Measurements from ENCODE around the gene GSTT2.
"Not testable (repeated sequence)": the region's sequence is repeated elsewhere in the genome, so short reads cannot be mapped to it uniquely, and the experiment has no call there.

GSTT2 gene

DNA sequence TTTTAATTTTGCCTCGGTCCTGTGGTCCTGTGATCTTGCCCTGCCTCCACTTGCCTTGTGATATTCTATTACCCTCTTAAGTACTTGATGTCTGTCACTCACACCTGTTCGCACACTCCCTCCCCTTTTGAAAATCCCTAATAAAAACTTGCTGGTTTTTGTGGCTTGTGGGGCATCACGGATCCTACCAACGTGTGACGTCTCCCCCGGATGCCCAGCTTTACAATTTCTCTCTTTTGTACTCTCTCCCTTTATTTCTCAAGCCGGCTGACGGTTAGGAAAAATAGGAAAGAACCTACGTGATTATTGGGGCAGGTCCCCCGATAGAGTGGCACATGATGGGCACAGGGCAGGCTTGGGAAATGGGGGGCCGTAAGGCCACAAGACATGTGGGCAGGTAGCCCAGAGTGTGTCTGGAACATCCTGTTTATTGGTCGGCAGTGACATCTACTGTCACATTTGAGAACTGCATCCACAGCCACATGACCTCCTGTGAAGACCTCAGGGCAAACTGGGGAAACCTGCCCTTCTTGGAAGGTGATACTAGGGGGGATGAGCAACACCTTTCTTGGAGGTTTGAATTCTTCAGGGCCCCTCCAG lies 23.5 kb upstream of the GSTT2 start:
- H3K4me1 ChIP-seq; H3K36me3 ChIP-seq; H3K27me3 ChIP-seq; H3K9me3 ChIP-seq; H3K4me3 ChIP-seq (ENCODE audit: low read depth, low read length): not testable (repeated sequence)
- TF ChIP-seq CTCF (IDR thresholded peaks at IDR 0.05; ENCODE audit: low read depth, low read length) = peak; percentile 77
- peak; percentile 81 for DNase-seq

DNA sequence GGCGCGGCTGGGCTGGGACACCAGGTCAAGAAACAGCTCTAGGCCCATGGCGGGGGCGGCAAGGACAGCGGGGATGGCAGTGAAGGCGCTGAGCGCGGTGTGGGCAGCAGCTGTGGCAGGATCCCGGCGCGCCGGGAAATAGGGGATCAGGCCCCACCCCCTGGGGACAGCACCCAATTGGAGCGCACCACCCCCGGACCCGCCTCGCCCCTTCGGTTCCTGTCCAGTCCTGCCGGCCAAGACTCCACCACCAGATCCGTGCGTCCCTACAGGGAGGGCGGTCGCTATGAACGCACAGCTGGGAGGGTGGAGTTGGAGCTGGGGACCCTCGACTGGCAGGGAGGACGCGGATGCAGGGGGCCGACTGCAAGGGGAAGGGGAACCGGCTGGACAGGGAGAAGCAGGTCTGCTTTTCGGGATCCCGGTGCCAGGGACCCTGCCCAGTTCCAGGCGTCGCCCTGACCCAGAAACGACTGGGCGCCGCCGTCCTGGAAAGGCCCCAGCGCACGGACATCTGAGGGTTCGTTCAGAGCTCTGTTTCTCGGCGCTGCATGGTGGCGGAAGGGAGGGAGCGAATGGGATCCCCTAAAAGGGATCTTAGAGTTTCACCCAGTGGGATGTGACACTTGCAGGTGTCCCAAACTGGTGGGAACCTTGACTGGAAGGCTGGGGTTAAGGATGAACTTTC lies 18.7 kb upstream of the GSTT2 start, which contains the start of gene GSTT2B:
TSS of gene GSTT2B (minus strand) at position 112 of the 688 bp plus-strand sequence. CDS start at position 48, 64 bp downstream.
- H3K4me3 ChIP-seq (ENCODE audit: low read depth, low read length) = peak within 1 kb of the TSS; percentile 44
- H3K27me3 ChIP-seq, DNase-seq, H3K36me3 ChIP-seq, H3K4me1 ChIP-seq, H3K9me3 ChIP-seq: not testable (repeated sequence)

- not testable (repeated sequence) for H3K27me3 ChIP-seq; H3K9me3 ChIP-seq; DNase-seq; H3K4me3 ChIP-seq (ENCODE audit: low read depth, low read length); H3K4me1 ChIP-seq
- peaks cover 19% of the 10 kb centered on the region for H3K36me3 ChIP-seq
Observed at GRCh38 chr22:23966094-23966493, 13.8 kb upstream of the GSTT2 start.

- DNase-seq; H3K4me3 ChIP-seq (ENCODE audit: low read depth, low read length); H3K9me3 ChIP-seq; H3K4me1 ChIP-seq; H3K27me3 ChIP-seq: not testable (repeated sequence)
- peaks cover 22% of the 10 kb centered on the region for H3K36me3 ChIP-seq
Observed at GRCh38 chr22:23966568-23966967, 13.4 kb upstream of the GSTT2 start, which contains the start of gene DDTL. Gene DDTL (plus strand): TSS chr22:23966888. CDS start chr22:23966915, 27 bp downstream.

- TF ChIP-seq CTCF (IDR thresholded peaks at IDR 0.05; ENCODE audit: low read depth, low read length) = no peak
- Histone ChIP-seq H3K36me3 (peaks cover 27% of the 10 kb centered on the region), H3K9me3 (no peaks in the 10 kb centered on the region)
Observed at GRCh38 chr22:23969071-23969470, 10.9 kb upstream of the GSTT2 start.

DNA sequence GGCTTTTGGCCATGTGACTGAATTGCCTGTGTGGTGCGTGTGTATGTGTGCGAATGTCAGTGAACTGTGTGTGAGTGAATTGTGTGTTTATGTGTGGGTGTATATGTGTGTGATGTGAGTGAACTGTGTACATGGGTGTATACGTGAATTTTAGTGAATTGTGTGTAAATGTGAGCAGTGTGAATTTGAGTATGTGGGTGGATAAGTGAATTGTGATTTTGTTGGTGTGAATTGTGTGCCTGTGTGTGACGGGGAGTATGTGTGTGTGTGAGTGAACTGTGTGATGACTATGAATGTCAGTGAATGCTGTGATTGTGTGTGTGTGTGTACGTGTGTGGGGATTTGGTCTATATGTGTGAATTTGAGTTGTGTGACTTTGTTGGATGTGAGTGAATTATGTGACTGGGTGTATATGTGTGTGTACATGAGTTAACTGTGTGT lies 9.7 kb upstream of the GSTT2 start:
- Histone ChIP-seq H3K36me3 (peaks cover 27% of the 10 kb centered on the region), H3K27me3 (no peaks in the 10 kb centered on the region), H3K9me3 (no peaks in the 10 kb centered on the region), H3K4me1 (no peaks in the 10 kb centered on the region), H3K4me3 (ENCODE audit: low read depth, low read length) (no peak overlapping the region)
- no peak for DNase-seq
- no peak for TF ChIP-seq CTCF (IDR thresholded peaks at IDR 0.05; ENCODE audit: low read depth, low read length)

More at GRCh38 chr22:23969071-23969470, 10.9 kb upstream of the GSTT2 start:
- DNase-seq = no peak
- no peak overlapping the region for H3K4me3 ChIP-seq (ENCODE audit: low read depth, low read length)
- no peaks in the 10 kb centered on the region for H3K27me3 ChIP-seq
- H3K4me1 ChIP-seq = no peaks in the 10 kb centered on the region

DNA sequence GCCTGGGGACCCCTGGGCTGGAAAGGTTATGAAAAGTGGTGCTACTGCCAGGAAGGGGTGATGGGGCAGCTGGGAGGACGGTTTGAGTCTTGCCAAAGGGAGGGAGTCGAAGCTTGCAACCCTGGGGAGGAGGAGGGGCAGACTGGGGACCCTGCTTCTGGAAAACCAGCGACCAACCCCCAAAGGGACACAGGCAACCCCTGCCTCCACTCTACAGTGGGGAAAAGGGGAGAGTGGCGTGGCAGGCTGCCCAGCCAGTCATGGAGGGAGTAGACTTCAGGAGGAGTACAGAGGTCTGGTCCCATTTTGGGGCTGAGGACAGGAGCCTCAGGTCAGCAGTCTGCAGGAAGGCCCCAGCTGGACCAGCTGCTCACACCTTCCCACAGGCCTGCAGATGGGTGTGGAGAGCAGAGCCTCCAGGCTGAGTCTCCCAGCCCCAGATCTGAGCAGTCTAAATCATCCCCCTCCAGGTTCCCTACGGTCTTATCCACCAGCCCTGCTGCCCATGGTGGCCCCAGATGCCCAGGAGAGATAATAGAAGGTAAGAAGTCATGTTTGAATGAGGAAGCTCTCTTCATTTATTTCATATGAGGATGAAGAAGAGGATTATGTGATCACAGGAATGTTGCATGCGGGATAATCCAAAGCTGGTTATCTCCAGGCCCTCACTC lies 9.0 kb upstream of the GSTT2 start:
- DNase-seq = no peak
- TF ChIP-seq CTCF (IDR thresholded peaks at IDR 0.05; ENCODE audit: low read depth, low read length) = no peak
- peaks cover 27% of the 10 kb centered on the region for H3K36me3 ChIP-seq
- no peak overlapping the region for H3K4me3 ChIP-seq (ENCODE audit: low read depth, low read length)
- H3K9me3 ChIP-seq = no peaks in the 10 kb centered on the region
- H3K27me3 ChIP-seq = no peaks in the 10 kb centered on the region
- H3K4me1 ChIP-seq = no peaks in the 10 kb centered on the region

DNA sequence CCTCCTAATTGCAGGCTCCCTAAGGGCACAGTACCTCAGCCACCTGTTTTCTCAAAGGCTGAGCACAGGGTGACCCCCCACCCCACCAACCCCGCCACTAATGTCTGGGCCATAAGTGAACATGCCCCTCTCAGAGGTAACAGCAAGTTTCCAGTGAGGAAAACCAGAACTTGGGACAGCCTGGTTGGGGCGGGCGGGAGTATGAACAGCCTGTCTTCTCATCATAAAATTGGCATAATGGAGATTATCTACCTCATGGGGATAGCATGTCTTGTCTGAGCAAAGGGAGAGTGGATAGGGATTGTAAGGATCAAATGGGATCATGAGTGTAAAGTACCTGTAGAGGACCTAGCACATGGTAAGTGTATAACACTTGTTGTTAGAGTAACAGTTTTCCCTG lies 8.0 kb upstream of the GSTT2 start:
- H3K9me3 ChIP-seq; H3K27me3 ChIP-seq; H3K4me1 ChIP-seq; DNase-seq; H3K4me3 ChIP-seq (ENCODE audit: low read depth, low read length): not testable (repeated sequence)
- H3K36me3 ChIP-seq = peaks cover 27% of the 10 kb centered on the region

- not testable (repeated sequence) for H3K27me3 ChIP-seq; DNase-seq; H3K4me1 ChIP-seq; H3K9me3 ChIP-seq; H3K4me3 ChIP-seq (ENCODE audit: low read depth, low read length)
- peaks cover 23% of the 10 kb centered on the region for H3K36me3 ChIP-seq
Observed at GRCh38 chr22:23974345-23974744, 5.6 kb upstream of the GSTT2 start, which contains the start of gene DDT. Gene DDT (minus strand): TSS chr22:23974441. CDS start chr22:23974414, 27 bp downstream.

DNA sequence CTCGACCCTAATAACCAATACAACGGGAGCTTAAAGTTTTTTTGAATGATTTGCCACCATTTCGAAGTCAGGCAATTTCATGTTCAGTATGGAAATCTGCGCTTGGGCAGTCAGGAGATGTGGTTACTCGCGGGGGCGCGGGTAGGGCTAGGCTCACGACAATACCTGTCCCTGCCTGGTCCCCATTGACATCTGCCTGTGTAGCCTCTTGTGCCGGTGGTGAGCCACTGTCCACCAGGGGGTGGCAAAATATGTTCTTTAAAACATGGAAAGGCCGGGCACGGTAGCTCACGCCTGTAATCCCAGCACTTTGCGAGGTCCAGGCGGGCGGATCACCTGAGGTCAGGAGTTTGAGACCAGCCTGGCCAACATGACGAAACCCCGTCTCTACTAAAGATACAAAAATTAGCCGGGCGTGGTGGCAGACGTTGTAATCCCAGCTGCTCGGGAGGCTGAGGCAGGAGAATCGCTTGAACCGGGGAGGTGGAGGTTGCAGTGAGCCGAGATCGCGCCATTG lies 5.0 kb upstream of the GSTT2 start:
- peak; percentile 35 for DNase-seq
- H3K4me1 ChIP-seq; H3K4me3 ChIP-seq (ENCODE audit: low read depth, low read length); H3K27me3 ChIP-seq; H3K9me3 ChIP-seq: not testable (repeated sequence)
- peaks cover 18% of the 10 kb centered on the region for H3K36me3 ChIP-seq

GRCh38 chr22:23977304-23977703 lies 2.6 kb upstream of the GSTT2 start:
- H3K4me1 ChIP-seq; H3K9me3 ChIP-seq; H3K27me3 ChIP-seq; H3K36me3 ChIP-seq; H3K4me3 ChIP-seq (ENCODE audit: low read depth, low read length); DNase-seq: not testable (repeated sequence)
